Measurements from ENCODE around the gene MEPCE. TPM values are rescaled to one million over a fixed set of nuclear protein-coding genes. Genes with fewer than 3 reads are reported as not detected.

MEPCE gene
- total and polyA plus RNA-seq, 9 of the 15 experiments (the other 6 are each of a cell fraction or from before 2014, with no cell fraction given) = 10.9 to 76.3 (median 44.1) TPM

DNA sequence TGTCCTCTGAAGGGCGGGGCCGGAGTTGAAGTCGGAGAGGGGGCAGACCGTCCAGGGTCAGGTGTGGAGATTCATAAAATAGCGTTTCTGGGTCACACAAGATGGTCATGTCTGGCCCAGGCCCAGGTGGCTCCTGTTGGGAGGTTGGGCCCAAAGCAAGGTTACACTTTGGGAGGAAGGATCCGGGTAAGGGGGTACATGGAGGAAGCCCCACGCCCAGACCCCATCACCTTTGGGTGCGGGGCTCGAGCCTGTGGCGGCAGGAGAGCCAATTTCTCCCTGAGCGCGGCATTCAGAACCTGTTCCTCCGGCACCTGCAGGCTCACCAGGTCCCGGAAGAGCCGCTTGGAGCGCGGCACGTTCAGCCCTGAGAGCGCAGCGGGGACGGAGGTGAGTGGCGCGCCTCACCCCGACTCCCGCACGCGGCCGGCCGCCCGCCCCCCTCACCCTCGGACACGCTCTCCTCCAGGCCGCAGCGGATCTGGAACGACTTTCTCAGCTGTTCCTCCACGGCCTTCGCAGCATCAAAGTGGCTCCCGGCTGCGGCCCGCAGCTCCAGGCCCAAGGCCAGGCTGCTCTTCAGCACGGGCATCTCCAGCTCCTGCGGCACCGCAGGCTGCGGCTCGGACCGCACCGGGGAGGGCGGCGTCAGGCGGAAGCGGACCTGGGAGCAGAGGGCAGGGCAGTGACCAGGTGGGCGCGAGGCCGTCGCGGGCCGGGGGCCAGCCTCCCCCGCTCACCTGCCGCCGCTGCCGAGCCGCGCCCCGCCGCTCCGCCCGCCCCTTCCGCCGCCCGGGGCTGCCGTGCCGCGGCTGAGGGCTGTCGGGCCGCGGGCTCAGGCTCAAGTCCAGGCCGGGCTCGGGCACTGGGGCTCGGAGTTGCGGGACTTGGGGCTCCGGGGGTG is 6.0 kb downstream of the MEPCE start (continued):
- no peak for TF ChIP-seq SREBF1 (IDR thresholded peaks at IDR 0.05; ENCODE audit: borderline replicate concordance, low read depth, low read length)
- no peak for TF ChIP-seq ZNF507 (tag; conservative IDR thresholded peaks at IDR 0.05)
- 0 out of 2 replicates have a peak, but pooled peaks have one; percentile 29 for TF ChIP-seq TEAD4 (IDR thresholded peaks at IDR 0.05; ENCODE audit: low read length)
- TF ChIP-seq TEAD4 (CRISPR knock-in tag; IDR thresholded peaks at IDR 0.05; ENCODE audit: borderline replicate concordance) = no peak
- no peak for TF ChIP-seq ETS2 (tag; IDR thresholded peaks at IDR 0.05; ENCODE audit: borderline replicate concordance, poor library complexity, severe bottlenecking)
- no peak for TF ChIP-seq MAFF (IDR thresholded peaks at IDR 0.05; ENCODE audit: low read length)
- TF ChIP-seq, protein P1, sequence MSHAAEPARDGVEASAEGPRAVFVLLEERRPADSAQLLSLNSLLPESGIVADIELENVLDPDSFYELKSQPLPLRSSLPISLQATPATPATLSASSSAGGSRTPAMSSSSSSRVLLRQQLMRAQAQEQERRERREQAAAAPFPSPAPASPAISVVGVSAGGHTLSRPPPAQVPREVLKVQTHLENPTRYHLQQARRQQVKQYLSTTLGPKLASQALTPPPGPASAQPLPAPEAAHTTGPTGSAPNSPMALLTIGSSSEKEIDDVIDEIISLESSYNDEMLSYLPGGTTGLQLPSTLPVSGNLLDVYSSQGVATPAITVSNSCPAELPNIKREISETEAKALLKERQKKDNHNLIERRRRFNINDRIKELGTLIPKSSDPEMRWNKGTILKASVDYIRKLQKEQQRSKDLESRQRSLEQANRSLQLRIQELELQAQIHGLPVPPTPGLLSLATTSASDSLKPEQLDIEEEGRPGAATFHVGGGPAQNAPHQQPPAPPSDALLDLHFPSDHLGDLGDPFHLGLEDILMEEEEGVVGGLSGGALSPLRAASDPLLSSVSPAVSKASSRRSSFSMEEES (CRISPR knock-in tag; IDR thresholded peaks at IDR 0.05) = no peak
- no peak; the same call in none of the 2 replicates for TF ChIP-seq CBFB (CRISPR knock-in tag; IDR thresholded peaks at IDR 0.05)
- TF ChIP-seq ZNF3 (CRISPR knock-in tag; IDR thresholded peaks at IDR 0.05) = no peak
- no peak for TF ChIP-seq RBM34 (IDR thresholded peaks at IDR 0.05; ENCODE audit: borderline replicate concordance, insufficient read depth, low read length)
- TF ChIP-seq, protein P2, sequence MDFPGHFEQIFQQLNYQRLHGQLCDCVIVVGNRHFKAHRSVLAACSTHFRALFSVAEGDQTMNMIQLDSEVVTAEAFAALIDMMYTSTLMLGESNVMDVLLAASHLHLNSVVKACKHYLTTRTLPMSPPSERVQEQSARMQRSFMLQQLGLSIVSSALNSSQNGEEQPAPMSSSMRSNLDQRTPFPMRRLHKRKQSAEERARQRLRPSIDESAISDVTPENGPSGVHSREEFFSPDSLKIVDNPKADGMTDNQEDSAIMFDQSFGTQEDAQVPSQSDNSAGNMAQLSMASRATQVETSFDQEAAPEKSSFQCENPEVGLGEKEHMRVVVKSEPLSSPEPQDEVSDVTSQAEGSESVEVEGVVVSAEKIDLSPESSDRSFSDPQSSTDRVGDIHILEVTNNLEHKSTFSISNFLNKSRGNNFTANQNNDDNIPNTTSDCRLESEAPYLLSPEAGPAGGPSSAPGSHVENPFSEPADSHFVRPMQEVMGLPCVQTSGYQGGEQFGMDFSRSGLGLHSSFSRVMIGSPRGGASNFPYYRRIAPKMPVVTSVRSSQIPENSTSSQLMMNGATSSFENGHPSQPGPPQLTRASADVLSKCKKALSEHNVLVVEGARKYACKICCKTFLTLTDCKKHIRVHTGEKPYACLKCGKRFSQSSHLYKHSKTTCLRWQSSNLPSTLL (IDR thresholded peaks at IDR 0.05) = no peak
- TF ChIP-seq DPF2 (IDR thresholded peaks at IDR 0.05) = no peak
- TF ChIP-seq RBFOX2 (IDR thresholded peaks at IDR 0.05; ENCODE audit: low read depth, low read length) = peak; percentile 82
- TF ChIP-seq CCAR2 (IDR thresholded peaks at IDR 0.05; ENCODE audit: low read depth, low read length) = no peak
- TF ChIP-seq, protein P3, sequence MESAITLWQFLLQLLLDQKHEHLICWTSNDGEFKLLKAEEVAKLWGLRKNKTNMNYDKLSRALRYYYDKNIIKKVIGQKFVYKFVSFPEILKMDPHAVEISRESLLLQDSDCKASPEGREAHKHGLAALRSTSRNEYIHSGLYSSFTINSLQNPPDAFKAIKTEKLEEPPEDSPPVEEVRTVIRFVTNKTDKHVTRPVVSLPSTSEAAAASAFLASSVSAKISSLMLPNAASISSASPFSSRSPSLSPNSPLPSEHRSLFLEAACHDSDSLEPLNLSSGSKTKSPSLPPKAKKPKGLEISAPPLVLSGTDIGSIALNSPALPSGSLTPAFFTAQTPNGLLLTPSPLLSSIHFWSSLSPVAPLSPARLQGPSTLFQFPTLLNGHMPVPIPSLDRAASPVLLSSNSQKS (CRISPR knock-in tag; IDR thresholded peaks at IDR 0.05) = 0 out of 2 replicates have a peak, but pooled peaks have one; percentile 37
- TF ChIP-seq TGIF2 (CRISPR knock-in tag; IDR thresholded peaks at IDR 0.05) = peak; percentile 39; the same call in 1 of the 2 replicates
- no peak for TF ChIP-seq ZNF445 (CRISPR knock-in tag; IDR thresholded peaks at IDR 0.05; ENCODE audit: low read depth)
- no peak for TF ChIP-seq ZNF232 (CRISPR knock-in tag; IDR thresholded peaks at IDR 0.05)
- TF ChIP-seq, protein P4, sequence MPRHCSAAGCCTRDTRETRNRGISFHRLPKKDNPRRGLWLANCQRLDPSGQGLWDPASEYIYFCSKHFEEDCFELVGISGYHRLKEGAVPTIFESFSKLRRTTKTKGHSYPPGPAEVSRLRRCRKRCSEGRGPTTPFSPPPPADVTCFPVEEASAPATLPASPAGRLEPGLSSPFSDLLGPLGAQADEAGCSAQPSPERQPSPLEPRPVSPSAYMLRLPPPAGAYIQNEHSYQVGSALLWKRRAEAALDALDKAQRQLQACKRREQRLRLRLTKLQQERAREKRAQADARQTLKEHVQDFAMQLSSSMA (CRISPR knock-in tag; IDR thresholded peaks at IDR 0.05) = no peak
- no peak for TF ChIP-seq PYGO2 (tag; IDR thresholded peaks at IDR 0.05)
- no peak for TF ChIP-seq SLC30A9 (CRISPR knock-in tag; IDR thresholded peaks at IDR 0.05)
